H4 (cell line): ENCODE results near the gene CHIA. TPM values are rescaled to one million over a fixed set of nuclear protein-coding genes. Genes with fewer than 3 reads are reported as not detected.

ENCODE experiments used
- DNase-seq: peaks from one replicate; pipeline ENCODE4 v3.0.0-alpha.2; 2015; ENCODE audit warnings: low spot score
- total RNA-seq: library from RNA; depleted of rRNA; stranded (reverse); fragments of >200 nt; shearing (Covaris generic); gene quantifications from 2 replicates; pipeline ENCODE4 v1.2.3, GENCODE V29; 2014; rRNA removed

Gene CHIA
- total RNA-seq, 1 experiment from 2014 or later, result not detected

DNA sequence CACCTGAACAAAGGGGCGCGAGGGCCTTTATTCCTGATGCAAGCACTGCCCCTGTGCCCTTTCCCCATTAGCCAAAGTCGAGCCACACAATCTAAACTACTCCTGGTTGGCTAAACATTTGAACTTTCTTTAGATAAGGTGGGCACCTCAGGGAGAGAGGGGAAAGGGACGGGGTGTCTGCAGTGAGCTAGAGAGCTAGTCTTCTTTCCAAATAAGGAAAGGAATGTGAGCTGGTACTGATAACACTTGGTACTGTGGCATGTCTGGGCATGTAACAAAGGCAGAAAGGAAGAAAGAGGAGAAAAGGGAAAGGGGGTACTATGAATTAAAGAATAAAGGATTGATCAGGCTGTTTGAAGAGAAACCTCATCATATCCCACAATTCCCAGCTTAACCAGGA is 74.0 kb downstream of the CHIA start:
- peak; percentile 10 for DNase-seq

DNA sequence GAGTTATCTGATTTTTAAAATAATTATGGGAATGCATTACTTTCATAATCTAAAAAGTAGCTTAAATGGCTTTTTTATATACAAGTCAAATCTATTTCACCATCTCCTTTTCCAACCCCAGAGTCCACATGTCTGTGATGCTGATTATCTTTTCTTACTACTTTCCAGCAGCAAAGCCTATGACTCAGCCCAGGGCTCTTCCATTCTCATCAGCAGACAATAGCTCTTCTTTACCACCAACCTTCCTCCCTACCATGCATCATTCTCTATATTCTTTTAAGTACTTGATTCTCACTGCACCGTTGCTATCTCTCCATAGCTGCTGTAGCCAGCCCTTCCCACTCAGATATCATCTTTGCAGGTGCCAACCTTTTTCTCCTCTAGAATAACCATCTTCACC is 75.6 kb downstream of the CHIA start:
- no peak for DNase-seq

DNA sequence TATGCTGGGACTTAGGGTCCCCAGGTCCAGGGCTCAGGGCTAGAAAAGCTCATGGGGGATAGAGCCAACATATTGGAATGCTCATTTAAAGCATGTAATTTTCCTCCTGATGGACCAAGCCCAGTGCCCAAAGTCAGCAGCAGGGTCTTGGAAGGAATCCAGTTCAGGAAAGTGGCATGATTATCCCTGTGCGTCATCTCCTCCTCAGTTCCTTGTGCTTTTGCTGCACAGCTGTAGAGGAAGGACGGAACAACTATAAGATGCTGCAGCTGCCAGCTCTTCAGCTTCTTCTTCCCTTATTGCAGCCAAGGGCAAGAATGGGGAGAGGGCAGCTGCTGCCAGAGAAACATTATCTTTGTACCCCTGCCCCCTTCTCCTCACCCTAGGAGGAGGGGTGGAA is 78.5 kb downstream of the CHIA start:
- peak; percentile 36 for DNase-seq

DNA sequence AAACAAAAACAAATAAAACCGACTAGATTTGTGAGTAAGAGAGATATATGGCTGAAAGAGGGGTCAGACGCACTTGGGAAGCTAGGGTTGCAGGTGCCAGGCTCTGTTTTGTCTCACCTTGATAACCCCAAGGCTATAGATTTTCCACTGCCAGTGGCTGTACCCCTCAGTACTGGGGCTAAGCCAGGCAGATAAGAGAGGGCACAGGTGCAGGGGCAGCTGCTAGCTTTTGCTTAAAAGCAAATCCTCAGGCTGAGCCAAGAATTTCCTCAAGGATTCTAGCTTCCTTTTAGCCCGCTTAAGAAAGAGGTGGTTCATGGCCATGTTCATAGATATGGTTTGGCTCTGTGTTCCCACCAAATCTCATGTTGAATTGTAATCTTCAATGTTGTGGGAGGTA is 79.0 kb downstream of the CHIA start:
- DNase-seq, result no peak

Other genes starting within 250 kb of the CHIA start
- gene DRAM2, start 150.8 kb upstream of the CHIA start, total RNA-seq, result 34.0 and 36.1 TPM in 2 replicates
- gene CEPT1, start 150.6 kb upstream of the CHIA start, total RNA-seq, result 43.6 and 47.4 TPM in 2 replicates
- 1.5 and 3.0 TPM in 2 replicates for gene DENND2D, start 90.2 kb upstream of the CHIA start, total RNA-seq
- gene CHI3L2, start 63.1 kb upstream of the CHIA start, total RNA-seq, result not detected in 2 replicates
- gene OVGP1, start 136.9 kb downstream of the CHIA start, total RNA-seq, result 0.25 TPM in 1 of 2 replicates, not detected in the other
- gene WDR77, start 158.4 kb downstream of the CHIA start, total RNA-seq, result 62.6 TPM in 2 replicates
- gene ATP5PB, start 158.6 kb downstream of the CHIA start, total RNA-seq, result 558 and 580 TPM in 2 replicates
- gene C1orf162, start 183.1 kb downstream of the CHIA start, total RNA-seq, result not detected in 2 replicates
- not detected in 2 replicates for gene ADORA3, start 212.8 kb downstream of the CHIA start, total RNA-seq
- gene TMIGD3, start 212.8 kb downstream of the CHIA start, total RNA-seq, result not detected in 2 replicates